ENCODE data around the gene FAM50A.

FAM50A gene

GRCh38 chrX:154440623-154441357 is 3.2 kb upstream of the FAM50A start:
- no peak for DNase-seq (ENCODE audit: low spot score)

GRCh38 chrX:154441564-154441963 is 2.4 kb upstream of the FAM50A start:
- DNase-seq (ENCODE audit: low spot score): no peak

GRCh38 chrX:154441984-154442707 is 1.8 kb upstream of the FAM50A start:
- no peak for DNase-seq (ENCODE audit: low spot score)

GRCh38 chrX:154443479-154443910 is 446 bp upstream of the FAM50A start:
- no peak for DNase-seq (ENCODE audit: low spot score)

GRCh38 chrX:154444755-154445246 is 860 bp downstream of the FAM50A start:
- DNase-seq (ENCODE audit: low spot score): no peak

GRCh38 chrX:154445776-154446175 is 1.8 kb downstream of the FAM50A start:
- no peak for DNase-seq (ENCODE audit: low spot score)

GRCh38 chrX:154446430-154446829 is 2.5 kb downstream of the FAM50A start:
- no peak for DNase-seq (ENCODE audit: low spot score)

- no peak for DNase-seq (ENCODE audit: low spot score)
Observed at GRCh38 chrX:154448484-154448883, 4.5 kb downstream of the FAM50A start.

- DNase-seq (ENCODE audit: low spot score): no peak
Observed at GRCh38 chrX:154449618-154450017, 5.7 kb downstream of the FAM50A start.

- DNase-seq (ENCODE audit: low spot score): no peak
Observed at GRCh38 chrX:154450312-154450711, 6.4 kb downstream of the FAM50A start.

GRCh38 chrX:154452823-154453222 is 8.9 kb downstream of the FAM50A start:
- no peak for DNase-seq (ENCODE audit: low spot score)

- no peak for DNase-seq (ENCODE audit: low spot score)
Observed at GRCh38 chrX:154457491-154458115, 13.7 kb downstream of the FAM50A start.

GRCh38 chrX:154458116-154458953 is 14.4 kb downstream of the FAM50A start, which contains the start of gene PLXNA3:
Gene PLXNA3 (plus strand): TSS chrX:154458281. CDS start chrX:154460184, 1,903 bp downstream.
- no peak for DNase-seq (ENCODE audit: low spot score)

GRCh38 chrX:154458954-154459778 is 15.2 kb downstream of the FAM50A start:
- no peak for DNase-seq (ENCODE audit: low spot score)

GRCh38 chrX:154459832-154460231 is 15.9 kb downstream of the FAM50A start:
- no peak for DNase-seq (ENCODE audit: low spot score)

- DNase-seq (ENCODE audit: low spot score): no peak
Observed at GRCh38 chrX:154460326-154460725, 16.4 kb downstream of the FAM50A start.

- no peak for DNase-seq (ENCODE audit: low spot score)
Observed at GRCh38 chrX:154462396-154462795, 18.5 kb downstream of the FAM50A start.

- no peak for DNase-seq (ENCODE audit: low spot score)
Observed at GRCh38 chrX:154463611-154464220, 19.8 kb downstream of the FAM50A start.

GRCh38 chrX:154464806-154465365 is 20.9 kb downstream of the FAM50A start:
- no peak for DNase-seq (ENCODE audit: low spot score)

GRCh38 chrX:154465601-154466000 is 21.7 kb downstream of the FAM50A start:
- DNase-seq (ENCODE audit: low spot score): no peak

Data from kidney capillary endothelial cell (primary cell).